HCT116 (cell line): Measurements from ENCODE around the gene DHRS2. TPM values are rescaled to one million over a fixed set of nuclear protein-coding genes. Genes with fewer than 3 reads are reported as not detected.
"Not testable (repeated sequence)": the region's sequence is repeated elsewhere in the genome, so short reads cannot be mapped to it uniquely, and the experiment has no call there.

Experiments used
- ATAC-seq: fragments of 200-7000 bp; cut with Tn5 transposase; 2 replicates; pipeline ENCODE4 v1.9.1; 2020; ENCODE audit warnings: mild to moderate bottlenecking, moderate library complexity
- BruUV-seq: library from RNA; stranded (reverse); fragments of 400-500 nt; replicated peaks from 2 replicates; lab custom pipeline; 2021; lab: Mats Ljungman, UMichigan
- CTCF ChIA-PET: fragments of 300-600 bp; sonication (Branson Sonifier 250); formaldehyde crosslinking; loops from one replicate; lab custom pipeline; 2021; ENCODE audit warnings: antibody characterized with exemption; lab: Charles Lee
- POLR2A ChIA-PET: fragments of 300-600, 350-600 bp; sonication (Branson Sonifier 250); formaldehyde crosslinking; loops from one replicate; lab custom pipeline; 2021; ENCODE audit warnings: antibody characterized with exemption; lab: Charles Lee
- RAD21 ChIA-PET, 2 experiments: fragments of 300-600 bp; sonication (Branson Sonifier 250); formaldehyde crosslinking; loops; one replicate each; lab custom pipeline; 2023; ENCODE audit warnings: low total read pairs in 2 of 2; ENCODE audit not compliant: uncharacterized antibody in 2 of 2, unreplicated experiment in 2 of 2, low non-redundant PET in 1 of 2; lab: Charles Lee
- DNase-seq: peaks from one replicate; pipeline ENCODE4 v3.0.0-alpha.2; 2010; ENCODE audit warnings: low read depth, low spot score
- H2AFZ ChIP-seq: fragments of 200-600 bp; shearing (Covaris generic), sonication (generic); 2 replicates; pipeline ENCODE4 v1.6.1; 2017; ENCODE audit warnings: low read depth, mixed run types, mixed read lengths, antibody characterized with exemption, low read length; ENCODE audit not compliant: poor library complexity, severe bottlenecking
- H3K27ac ChIP-seq: 2 replicates; pipeline ENCODE4 v1.5.1; 2012; ENCODE audit warnings: low read depth, low read length
- H3K27me3 ChIP-seq: fragments of 200-600 bp; sonication (generic); 2 replicates; pipeline ENCODE4 v1.6.1; 2016; ENCODE audit warnings: mixed run types, low read length, mixed read lengths; ENCODE audit not compliant: insufficient read depth
- H3K36me3 ChIP-seq, 2 experiments: fragments of 200-500 bp in 1 of 2; fragments of 200-600 bp in 1 of 2; sonication (Bioruptor generic) in 1 of 2; sonication (generic) in 1 of 2; 2 replicates each; pipeline versions ENCODE4 v1.5.1 to v1.6.1; 2014 to 2016; ENCODE audit warnings: low read length in 2 of 2, inconsistent platforms in 1 of 2, mixed read lengths in 1 of 2, mixed run types in 1 of 2; ENCODE audit not compliant: insufficient read depth in 2 of 2, control insufficient read depth in 1 of 2
- H3K4me1 ChIP-seq, 2 experiments: fragments of 200-600 bp in 1 of 2; sonication (generic) in 1 of 2; 2 replicates each; pipeline versions ENCODE4 v1.5.1 to v1.6.1; 2012 to 2017; ENCODE audit warnings: low read length in 2 of 2, inconsistent platforms in 1 of 2, mild to moderate bottlenecking in 1 of 2, mixed read lengths in 1 of 2, mixed run types in 1 of 2, moderate library complexity in 1 of 2; ENCODE audit not compliant: insufficient read depth in 2 of 2, control insufficient read depth in 1 of 2
- H3K4me2 ChIP-seq: fragments of 200-600 bp; sonication (generic); 2 replicates; pipeline ENCODE4 v1.6.1; 2017; ENCODE audit warnings: mixed run types, low read length, mixed read lengths
- H3K4me3 ChIP-seq, 2 experiments: fragments of 200-600 bp in 1 of 2; sonication (generic) in 1 of 2; replicated peaks in 1 of 2; 2 replicates each; pipeline ENCODE4 v1.5.1; 2011 to 2016; ENCODE audit warnings: low read length in 2 of 2, control low read depth in 1 of 2, low read depth in 1 of 2, mild to moderate bottlenecking in 1 of 2, mixed read lengths in 1 of 2, mixed run types in 1 of 2
- H3K79me2 ChIP-seq: fragments of 200-600 bp; sonication (generic); 2 replicates; pipeline ENCODE4 v1.6.1; 2017; ENCODE audit warnings: mild to moderate bottlenecking, mixed run types, low read length, moderate library complexity, mixed read lengths; ENCODE audit not compliant: insufficient read depth
- H3K9ac ChIP-seq: fragments of 200-600 bp; sonication (generic); 2 replicates; pipeline ENCODE4 v1.6.1; 2016; ENCODE audit warnings: low read length, mixed read lengths
- H3K9me2 ChIP-seq: fragments of 200-600 bp; sonication (generic), shearing (Covaris generic); 2 replicates; pipeline ENCODE4 v1.6.1; 2017; ENCODE audit warnings: mixed run types, mild to moderate bottlenecking, moderate library complexity; ENCODE audit not compliant: insufficient read depth
- H3K9me3 ChIP-seq, 2 experiments: fragments of 200-500 bp in 1 of 2; fragments of 200-600 bp in 1 of 2; sonication (Bioruptor generic) in 1 of 2; sonication (generic) in 1 of 2; 2 replicates each; pipeline ENCODE4 v1.6.1; 2014 to 2017; ENCODE audit warnings: low read length in 2 of 2, mixed read lengths in 2 of 2, inconsistent platforms in 1 of 2, low read depth in 1 of 2, mild to moderate bottlenecking in 1 of 2, mixed run types in 1 of 2, moderate library complexity in 1 of 2; ENCODE audit not compliant: control insufficient read depth in 1 of 2, insufficient read depth in 1 of 2
- H4K20me1 ChIP-seq: fragments of 200-600 bp; sonication (generic), shearing (Covaris generic); 2 replicates; pipeline ENCODE4 v1.6.1; 2017; ENCODE audit warnings: mixed run types, mild to moderate bottlenecking, moderate library complexity; ENCODE audit not compliant: insufficient read depth
- CBX3 ChIP-seq: IDR thresholded peaks from 2 replicates; pipeline ENCODE4 v1.6.1; 2012; ENCODE audit warnings: low read depth
- EGR1 ChIP-seq: IDR thresholded peaks from 2 replicates; pipeline ENCODE4 v1.6.1; 2012; ENCODE audit warnings: low read depth
- EZH2phosphoT487 ChIP-seq: fragments of 200-600 bp; IDR thresholded peaks from 2 replicates; pipeline ENCODE4 v1.6.1; 2018; ENCODE audit warnings: antibody characterized with exemption, borderline replicate concordance
- JUND ChIP-seq: IDR thresholded peaks from 2 replicates; pipeline ENCODE4 v1.6.1; 2012
- POLR2A ChIP-seq: IDR thresholded peaks from 2 replicates; pipeline ENCODE4 v1.7.0; 2011; ENCODE audit warnings: borderline replicate concordance; ENCODE audit not compliant: insufficient read depth, insufficient read length; ENCODE audit errors: extremely low read depth
- POLR2AphosphoS5 ChIP-seq: IDR thresholded peaks from 2 replicates; pipeline ENCODE4 v1.6.1; 2011; ENCODE audit warnings: mild to moderate bottlenecking, low read depth, low read length, moderate library complexity
- RAD21 ChIP-seq: IDR thresholded peaks from 2 replicates; pipeline ENCODE4 v1.6.1; 2012; ENCODE audit warnings: low read depth, mild to moderate bottlenecking
- SIN3A ChIP-seq: IDR thresholded peaks from 2 replicates; pipeline ENCODE4 v1.6.1; 2012; ENCODE audit warnings: low read depth
- SP1 ChIP-seq: IDR thresholded peaks from 2 replicates; pipeline ENCODE4 v1.6.1; 2012; ENCODE audit warnings: low read depth
- YY1 ChIP-seq: IDR thresholded peaks from 2 replicates; pipeline ENCODE4 v1.6.1; 2011; ENCODE audit warnings: low read length, low read depth, moderate library complexity, mild to moderate bottlenecking; ENCODE audit not compliant: insufficient replicate concordance; ENCODE audit errors: extremely low read depth
- intact Hi-C: fragments of 100-400 bp; cut with micrococcal nuclease; formaldehyde crosslinking; loops from 2 replicates; pipeline ENCODE4 v1.10.0; 2022
- total RNA-seq: library from RNA; stranded (reverse); gene quantifications from one replicate; pipeline ENCODE4 v1.2.1, GENCODE V29; 2021; ENCODE audit not compliant: unreplicated experiment
- TF ChIP-seq, protein P1 (sequence below): IDR thresholded peaks from 2 replicates; pipeline ENCODE4 v1.6.1; 2012; ENCODE audit warnings: low read depth
- TF ChIP-seq, protein P2 (sequence below): IDR thresholded peaks from 2 replicates; pipeline ENCODE4 v1.6.1; 2011; ENCODE audit warnings: mild to moderate bottlenecking, low read length, moderate library complexity; ENCODE audit not compliant: insufficient replicate concordance; ENCODE audit errors: extremely low read depth
- TF ChIP-seq, protein P3 (sequence below), 3 experiments: fragments of 200-600 bp in 1 of 3; sonication (generic) in 1 of 3; IDR thresholded peaks in 2 of 3; conservative IDR thresholded peaks in 1 of 3; 2 replicates each; pipeline ENCODE4 v1.5.1; 2012 to 2017; ENCODE audit warnings: low read depth in 2 of 3, low read length in 2 of 3, antibody characterized with exemption in 1 of 3, borderline replicate concordance in 1 of 3, control low read depth in 1 of 3, mild to moderate bottlenecking in 1 of 3, mixed read lengths in 1 of 3, mixed run types in 1 of 3, moderate library complexity in 1 of 3; ENCODE audit not compliant: insufficient read depth in 1 of 3

DHRS2 gene
- total RNA-seq, 1 experiment from 2014 or later: 10.0 TPM

DNA sequence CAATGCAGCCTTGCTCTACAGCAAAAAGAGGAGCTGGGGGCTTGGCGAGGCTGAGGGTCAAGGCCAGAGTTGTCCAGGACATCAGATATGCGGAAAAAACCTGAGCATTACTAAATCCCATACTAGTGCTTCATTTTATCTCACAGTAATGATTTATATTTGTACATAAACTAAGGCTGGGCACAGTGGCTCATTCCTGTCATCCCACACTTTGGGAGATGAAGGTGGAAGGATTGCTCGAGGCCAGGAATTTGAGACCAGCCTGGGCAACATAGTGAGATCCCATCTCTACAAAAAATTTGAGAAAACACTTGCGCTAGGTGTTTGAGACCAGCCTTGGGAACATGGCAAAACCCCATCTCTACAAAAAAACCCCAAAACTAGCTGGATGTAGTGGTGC lies 46.0 kb upstream of the DHRS2 start:
- POLR2A ChIA-PET: interaction anchor here (0.7 kb wide), 1 partner anchor 304 kb away, joined by 4 read pairs; the partner anchor contains the start of gene HOMEZ
- Histone ChIP-seq H3K36me3 (no peaks in the 10 kb centered on the region), H4K20me1 (no peaks in the 10 kb centered on the region), H3K27me3 (no peaks in the 10 kb centered on the region), H2AFZ (no peak overlapping the region), H3K79me2 (no peaks in the 10 kb centered on the region), H3K9me3 (no peaks in the 10 kb centered on the region), H3K27ac (no peak overlapping the region), H3K4me3 (no peak overlapping the region), H3K4me1 (peaks cover 4 to 12% of the 10 kb centered on the region in 2 experiments; a peak in 3 of 4 replicates), H3K9ac (no peak overlapping the region), H3K4me2 (no peak overlapping the region), H3K9me2 (no peaks in the 10 kb centered on the region)
- intact Hi-C loops: no loop called here
- TF ChIP-seq, protein P1, sequence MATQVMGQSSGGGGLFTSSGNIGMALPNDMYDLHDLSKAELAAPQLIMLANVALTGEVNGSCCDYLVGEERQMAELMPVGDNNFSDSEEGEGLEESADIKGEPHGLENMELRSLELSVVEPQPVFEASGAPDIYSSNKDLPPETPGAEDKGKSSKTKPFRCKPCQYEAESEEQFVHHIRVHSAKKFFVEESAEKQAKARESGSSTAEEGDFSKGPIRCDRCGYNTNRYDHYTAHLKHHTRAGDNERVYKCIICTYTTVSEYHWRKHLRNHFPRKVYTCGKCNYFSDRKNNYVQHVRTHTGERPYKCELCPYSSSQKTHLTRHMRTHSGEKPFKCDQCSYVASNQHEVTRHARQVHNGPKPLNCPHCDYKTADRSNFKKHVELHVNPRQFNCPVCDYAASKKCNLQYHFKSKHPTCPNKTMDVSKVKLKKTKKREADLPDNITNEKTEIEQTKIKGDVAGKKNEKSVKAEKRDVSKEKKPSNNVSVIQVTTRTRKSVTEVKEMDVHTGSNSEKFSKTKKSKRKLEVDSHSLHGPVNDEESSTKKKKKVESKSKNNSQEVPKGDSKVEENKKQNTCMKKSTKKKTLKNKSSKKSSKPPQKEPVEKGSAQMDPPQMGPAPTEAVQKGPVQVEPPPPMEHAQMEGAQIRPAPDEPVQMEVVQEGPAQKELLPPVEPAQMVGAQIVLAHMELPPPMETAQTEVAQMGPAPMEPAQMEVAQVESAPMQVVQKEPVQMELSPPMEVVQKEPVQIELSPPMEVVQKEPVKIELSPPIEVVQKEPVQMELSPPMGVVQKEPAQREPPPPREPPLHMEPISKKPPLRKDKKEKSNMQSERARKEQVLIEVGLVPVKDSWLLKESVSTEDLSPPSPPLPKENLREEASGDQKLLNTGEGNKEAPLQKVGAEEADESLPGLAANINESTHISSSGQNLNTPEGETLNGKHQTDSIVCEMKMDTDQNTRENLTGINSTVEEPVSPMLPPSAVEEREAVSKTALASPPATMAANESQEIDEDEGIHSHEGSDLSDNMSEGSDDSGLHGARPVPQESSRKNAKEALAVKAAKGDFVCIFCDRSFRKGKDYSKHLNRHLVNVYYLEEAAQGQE: no peak
- TF ChIP-seq, protein P2, sequence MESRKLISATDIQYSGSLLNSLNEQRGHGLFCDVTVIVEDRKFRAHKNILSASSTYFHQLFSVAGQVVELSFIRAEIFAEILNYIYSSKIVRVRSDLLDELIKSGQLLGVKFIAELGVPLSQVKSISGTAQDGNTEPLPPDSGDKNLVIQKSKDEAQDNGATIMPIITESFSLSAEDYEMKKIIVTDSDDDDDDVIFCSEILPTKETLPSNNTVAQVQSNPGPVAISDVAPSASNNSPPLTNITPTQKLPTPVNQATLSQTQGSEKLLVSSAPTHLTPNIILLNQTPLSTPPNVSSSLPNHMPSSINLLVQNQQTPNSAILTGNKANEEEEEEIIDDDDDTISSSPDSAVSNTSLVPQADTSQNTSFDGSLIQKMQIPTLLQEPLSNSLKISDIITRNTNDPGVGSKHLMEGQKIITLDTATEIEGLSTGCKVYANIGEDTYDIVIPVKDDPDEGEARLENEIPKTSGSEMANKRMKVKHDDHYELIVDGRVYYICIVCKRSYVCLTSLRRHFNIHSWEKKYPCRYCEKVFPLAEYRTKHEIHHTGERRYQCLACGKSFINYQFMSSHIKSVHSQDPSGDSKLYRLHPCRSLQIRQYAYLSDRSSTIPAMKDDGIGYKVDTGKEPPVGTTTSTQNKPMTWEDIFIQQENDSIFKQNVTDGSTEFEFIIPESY: no peak
- no peak for TF ChIP-seq EGR1
- TF ChIP-seq POLR2A: no peak
- TF ChIP-seq, protein P3, sequence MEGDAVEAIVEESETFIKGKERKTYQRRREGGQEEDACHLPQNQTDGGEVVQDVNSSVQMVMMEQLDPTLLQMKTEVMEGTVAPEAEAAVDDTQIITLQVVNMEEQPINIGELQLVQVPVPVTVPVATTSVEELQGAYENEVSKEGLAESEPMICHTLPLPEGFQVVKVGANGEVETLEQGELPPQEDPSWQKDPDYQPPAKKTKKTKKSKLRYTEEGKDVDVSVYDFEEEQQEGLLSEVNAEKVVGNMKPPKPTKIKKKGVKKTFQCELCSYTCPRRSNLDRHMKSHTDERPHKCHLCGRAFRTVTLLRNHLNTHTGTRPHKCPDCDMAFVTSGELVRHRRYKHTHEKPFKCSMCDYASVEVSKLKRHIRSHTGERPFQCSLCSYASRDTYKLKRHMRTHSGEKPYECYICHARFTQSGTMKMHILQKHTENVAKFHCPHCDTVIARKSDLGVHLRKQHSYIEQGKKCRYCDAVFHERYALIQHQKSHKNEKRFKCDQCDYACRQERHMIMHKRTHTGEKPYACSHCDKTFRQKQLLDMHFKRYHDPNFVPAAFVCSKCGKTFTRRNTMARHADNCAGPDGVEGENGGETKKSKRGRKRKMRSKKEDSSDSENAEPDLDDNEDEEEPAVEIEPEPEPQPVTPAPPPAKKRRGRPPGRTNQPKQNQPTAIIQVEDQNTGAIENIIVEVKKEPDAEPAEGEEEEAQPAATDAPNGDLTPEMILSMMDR (IDR thresholded peaks at IDR 0.05 in 2 of 3, conservative IDR thresholded peaks at IDR 0.05 in 1 of 3; ENCODE audit: borderline replicate concordance in 1 of 3, insufficient read depth in 1 of 3, low read depth in 2 of 3, low read length in 2 of 3): no peak
- no peak for TF ChIP-seq SIN3A
- no peak for TF ChIP-seq EZH2phosphoT487
- no peak for TF ChIP-seq YY1
- no peak for TF ChIP-seq CBX3
- no peak for TF ChIP-seq POLR2AphosphoS5
- no peak for TF ChIP-seq JUND
- no peak for TF ChIP-seq RAD21
- no peak for TF ChIP-seq SP1
- DNase-seq: no peak
- RAD21 ChIA-PET: no interaction called here
- BruUV-seq: no TSS peak
- no peak for ATAC-seq
- CTCF ChIA-PET: interaction anchor here (1.0 to 2.3 kb wide), 2 partner anchors 42 to 321 kb away, joined by 3 to 6 read pairs; no protein-coding TSS in a partner anchor

DNA sequence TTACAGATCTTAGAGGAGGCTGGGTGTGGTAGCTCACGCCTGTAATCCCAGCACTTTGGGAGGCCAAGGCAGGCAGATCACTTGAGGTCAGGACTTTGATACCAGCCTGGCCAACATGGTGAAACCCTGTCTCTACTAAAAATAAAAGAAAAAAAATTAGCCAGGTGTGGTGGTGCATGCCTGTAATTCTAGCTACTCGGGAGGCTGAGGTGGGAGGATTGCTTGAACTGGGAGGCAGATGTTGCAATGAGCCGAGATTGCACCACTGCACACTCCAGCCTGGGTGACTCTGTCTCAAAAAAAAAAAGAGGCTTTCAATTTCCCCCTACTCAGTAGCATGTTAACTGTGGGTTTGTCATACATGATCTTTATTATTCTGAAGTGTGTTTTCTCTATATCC lies 42.0 kb upstream of the DHRS2 start:
- H3K9ac ChIP-seq, H3K9me3 ChIP-seq, BruUV-seq, H3K4me2 ChIP-seq, ATAC-seq, H3K27ac ChIP-seq, intact Hi-C loops, RAD21 ChIA-PET, H2AFZ ChIP-seq, H3K9me2 ChIP-seq, CTCF ChIA-PET, H3K27me3 ChIP-seq, H3K79me2 ChIP-seq, H3K4me1 ChIP-seq, H3K36me3 ChIP-seq, H3K4me3 ChIP-seq, POLR2A ChIA-PET, DNase-seq, H4K20me1 ChIP-seq: not testable (repeated sequence)
